ENCODE results near the gene SSNA1.

- TF ChIP-seq CTCF (IDR thresholded peaks at IDR 0.05) (no peak), ZFX (IDR thresholded peaks at IDR 0.05; ENCODE audit: borderline replicate concordance) (no peak)
Measured at GRCh38 chr9:137180491-137180890, 8.0 kb upstream of the SSNA1 start.
